Activated naive CD4-positive, alpha-beta T cell treated with anti-CD3 and anti-CD28 coated beads, Interleukin-2, amount 50 U/mL, for 16 hours (primary cell): ENCODE data around the gene KPNA1.
"Not testable (repeated sequence)": the region's sequence is repeated elsewhere in the genome, so short reads cannot be mapped to it uniquely, and the experiment has no call there.

ENCODE experiments used
- DNase-seq: peaks from one replicate; pipeline ENCODE4 v3.0.0-alpha.2; 2020

Gene KPNA1

GRCh38 chr3:122469659-122470058, 45.1 kb downstream of the KPNA1 start:
- DNase-seq = no peak

- no peak for DNase-seq
Observed at GRCh38 chr3:122468896-122469533, 45.7 kb downstream of the KPNA1 start.

GRCh38 chr3:122466701-122467240, 48.0 kb downstream of the KPNA1 start:
- no peak for DNase-seq

- DNase-seq = no peak
Observed at GRCh38 chr3:122464659-122465058, 50.1 kb downstream of the KPNA1 start.

GRCh38 chr3:122462406-122462805, 52.3 kb downstream of the KPNA1 start:
- DNase-seq = no peak

GRCh38 chr3:122461806-122462205, 52.9 kb downstream of the KPNA1 start:
- DNase-seq = no peak

DNA sequence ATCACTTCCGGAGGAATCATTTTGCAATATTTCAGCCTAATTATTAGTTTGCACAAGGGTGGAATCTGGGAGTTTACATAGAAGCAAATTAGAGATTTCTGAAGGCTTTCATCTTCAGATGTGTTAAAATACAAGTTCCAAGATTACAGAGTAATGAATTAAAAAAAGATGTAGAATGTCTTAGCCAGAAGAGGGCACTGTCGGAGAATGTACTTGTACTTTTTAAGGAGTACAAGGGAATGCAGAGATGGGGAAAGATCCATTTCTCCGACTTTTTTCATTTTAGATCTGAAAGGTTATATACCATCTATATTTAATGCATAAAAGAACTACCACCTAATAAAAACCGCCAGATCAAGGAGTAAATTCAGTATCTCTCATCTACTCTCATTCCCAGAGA, 55.7 kb downstream of the KPNA1 start:
- no peak for DNase-seq

DNA sequence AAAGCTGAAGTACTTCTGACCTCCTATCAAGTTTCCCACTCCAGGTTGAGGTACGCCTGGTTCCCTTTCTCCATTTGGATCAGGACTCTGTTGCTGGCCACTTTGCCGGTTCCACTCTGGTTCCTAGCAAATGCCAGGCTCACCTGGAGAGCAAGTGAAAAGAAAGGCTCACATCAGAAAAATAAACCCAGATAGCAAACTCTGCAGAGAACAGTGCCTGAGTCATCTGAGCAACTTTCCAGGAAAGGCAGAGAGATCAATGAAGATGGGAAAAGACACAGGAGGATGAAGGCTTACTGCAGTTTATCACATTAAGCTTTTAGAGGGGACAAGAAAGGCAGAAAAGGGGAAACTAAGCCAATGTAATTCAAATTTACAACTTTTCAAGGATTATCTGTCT, 57.0 kb downstream of the KPNA1 start:
- DNase-seq = no peak

- DNase-seq = no peak
Observed at GRCh38 chr3:122456074-122456473, 58.7 kb downstream of the KPNA1 start.

DNA sequence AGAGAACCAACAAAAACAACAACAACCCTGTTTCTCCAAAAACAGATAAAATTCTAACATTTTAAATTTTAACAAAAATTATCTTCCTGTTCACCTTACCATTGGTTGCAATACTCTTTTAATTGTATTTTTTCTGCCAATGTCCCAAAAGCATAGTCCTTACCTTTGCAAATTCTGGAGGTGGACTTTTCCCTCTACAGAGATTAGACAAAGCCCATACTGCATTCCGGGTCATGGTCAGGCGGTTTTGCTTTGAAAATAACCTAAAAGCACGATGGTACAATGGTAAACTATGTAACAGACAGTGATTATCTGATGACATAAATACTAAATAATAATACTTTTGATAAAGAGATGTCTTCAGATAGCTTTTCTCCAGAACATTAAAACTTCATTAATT, 63.4 kb downstream of the KPNA1 start:
- DNase-seq = no peak

- DNase-seq = not testable (repeated sequence)
Observed at GRCh38 chr3:122448218-122448617, 66.5 kb downstream of the KPNA1 start.

- DNase-seq = not testable (repeated sequence)
Observed at GRCh38 chr3:122444491-122444887, 70.2 kb downstream of the KPNA1 start.

- not testable (repeated sequence) for DNase-seq
Observed at GRCh38 chr3:122443762-122444490, 70.8 kb downstream of the KPNA1 start.

- no peak for DNase-seq
Observed at GRCh38 chr3:122443090-122443489, 71.6 kb downstream of the KPNA1 start.

- DNase-seq = no peak
Observed at GRCh38 chr3:122435950-122436349, 78.8 kb downstream of the KPNA1 start.

DNA sequence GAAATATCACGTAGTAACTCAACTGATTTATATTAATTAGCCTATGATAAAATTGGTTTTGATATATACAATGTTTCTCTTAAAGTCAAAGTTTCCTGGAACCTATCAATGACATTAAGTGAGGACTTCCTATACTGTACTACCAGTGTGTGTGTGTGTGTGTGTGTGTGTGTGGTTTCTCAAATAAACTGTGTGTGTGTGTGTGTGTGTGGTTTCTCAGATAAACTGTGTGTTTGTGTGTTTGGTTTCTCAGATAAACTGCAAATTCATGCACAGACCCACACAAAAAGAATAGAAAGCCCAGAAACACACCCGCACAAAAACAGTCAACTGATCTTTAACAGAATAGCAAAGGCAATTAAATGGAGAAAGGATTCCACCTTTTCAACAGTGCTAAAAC, 84.4 kb downstream of the KPNA1 start:
- DNase-seq = no peak

- no peak for DNase-seq
Observed at GRCh38 chr3:122427857-122428471, 86.8 kb downstream of the KPNA1 start.

- no peak for DNase-seq
Observed at GRCh38 chr3:122421836-122422235, 92.9 kb downstream of the KPNA1 start.

GRCh38 chr3:122421101-122421500, 93.6 kb downstream of the KPNA1 start:
- no peak for DNase-seq

DNA sequence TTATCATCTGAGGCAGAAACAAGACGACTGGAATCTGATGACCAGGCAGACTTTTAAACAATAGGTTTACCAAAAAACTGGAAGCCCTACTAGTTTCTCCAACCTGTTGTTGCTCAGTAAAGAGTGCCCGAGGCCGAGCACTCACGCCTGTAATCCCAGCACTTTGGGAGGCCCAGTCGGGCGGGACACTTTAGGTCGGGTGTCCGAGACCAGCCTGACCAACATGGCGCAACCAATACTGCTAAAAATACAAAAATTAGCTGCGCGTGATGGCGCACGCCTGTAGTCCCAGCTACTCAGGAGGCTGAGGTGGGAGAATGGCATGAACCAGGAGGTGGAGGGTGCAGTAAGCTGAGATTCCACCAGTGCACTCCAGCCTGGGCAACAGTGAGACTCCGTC, 97.8 kb downstream of the KPNA1 start:
- no peak for DNase-seq

DNA sequence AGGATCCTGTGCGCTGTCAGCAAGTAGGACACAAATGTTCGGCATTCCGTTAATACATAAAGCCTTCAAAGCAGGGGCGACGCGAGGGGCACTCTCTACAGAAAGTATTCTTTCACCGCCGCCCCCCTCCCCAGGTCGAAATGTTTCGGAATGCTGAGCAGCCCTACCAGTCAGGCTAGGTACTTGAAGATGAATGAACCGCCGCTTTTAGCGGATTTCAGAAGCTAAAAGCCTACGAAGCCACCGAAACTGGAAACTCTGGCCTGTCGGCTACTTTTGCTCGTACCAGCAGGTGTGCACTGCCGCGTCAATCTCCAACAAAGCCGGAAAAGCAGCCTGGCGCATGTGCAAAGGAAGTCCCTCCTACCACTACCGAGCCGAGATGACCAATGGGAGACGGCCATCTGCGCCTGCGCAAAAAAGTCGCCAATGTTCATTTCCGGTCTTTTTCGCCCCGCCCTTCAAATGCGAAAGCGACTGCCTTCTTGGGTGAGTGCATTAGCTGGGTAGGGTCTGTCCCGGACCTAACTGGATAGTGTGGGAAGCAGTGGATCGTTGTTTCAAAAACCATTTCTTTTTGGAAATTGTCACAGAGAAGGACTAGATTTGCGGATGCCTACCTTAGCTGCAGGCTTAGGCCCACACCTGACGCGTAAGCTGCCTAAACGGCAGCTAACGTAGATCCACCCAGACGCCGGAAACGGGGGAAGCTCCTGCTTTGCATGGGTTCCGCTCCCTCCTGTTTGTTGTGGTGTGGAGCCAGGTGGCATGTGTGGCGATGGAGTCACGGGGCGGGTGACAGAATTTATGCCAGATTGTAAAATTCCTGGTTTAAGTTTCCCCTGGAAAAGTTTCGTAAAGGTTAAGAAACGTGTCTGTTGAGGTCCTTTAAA, 98.7 kb downstream of the KPNA1 start, which contains the start of gene WDR5B:
Gene WDR5B, minus strand, starts transcription at position 301 of the 893 bp plus-strand sequence. CDS start 534 bp downstream, outside the sequence.
- DNase-seq = peak; percentile 96

GRCh38 chr3:122415104-122415744, 99.5 kb downstream of the KPNA1 start:
- DNase-seq = peak; percentile 29
